SK-N-SH (cell line): ENCODE data around the gene LRRC46.

Experiments
- FOSL2 ChIP-seq: IDR thresholded peaks from 2 replicates; pipeline ENCODE4 v1.4.0; 2012; ENCODE audit warnings: low read depth, mild to moderate bottlenecking, moderate library complexity, borderline replicate concordance
- MEF2A ChIP-seq: IDR thresholded peaks from 2 replicates; pipeline ENCODE4 v1.4.0; 2012; ENCODE audit warnings: low read depth, borderline replicate concordance
- RAD21 ChIP-seq: IDR thresholded peaks from 2 replicates; pipeline ENCODE4 v1.6.1; 2012; ENCODE audit warnings: mild to moderate bottlenecking, low read length
- RFX5 ChIP-seq: IDR thresholded peaks from 2 replicates; pipeline ENCODE4 v1.6.1; 2012; ENCODE audit warnings: mild to moderate bottlenecking, improper control_type of control experiment, low read length
- TF ChIP-seq, protein P1 (sequence below): fragments of 200-600 bp; sonication (generic); IDR thresholded peaks from 2 replicates; pipeline ENCODE4 v1.6.1; 2017; ENCODE audit warnings: antibody characterized with exemption, mild to moderate bottlenecking, moderate library complexity

DNA sequence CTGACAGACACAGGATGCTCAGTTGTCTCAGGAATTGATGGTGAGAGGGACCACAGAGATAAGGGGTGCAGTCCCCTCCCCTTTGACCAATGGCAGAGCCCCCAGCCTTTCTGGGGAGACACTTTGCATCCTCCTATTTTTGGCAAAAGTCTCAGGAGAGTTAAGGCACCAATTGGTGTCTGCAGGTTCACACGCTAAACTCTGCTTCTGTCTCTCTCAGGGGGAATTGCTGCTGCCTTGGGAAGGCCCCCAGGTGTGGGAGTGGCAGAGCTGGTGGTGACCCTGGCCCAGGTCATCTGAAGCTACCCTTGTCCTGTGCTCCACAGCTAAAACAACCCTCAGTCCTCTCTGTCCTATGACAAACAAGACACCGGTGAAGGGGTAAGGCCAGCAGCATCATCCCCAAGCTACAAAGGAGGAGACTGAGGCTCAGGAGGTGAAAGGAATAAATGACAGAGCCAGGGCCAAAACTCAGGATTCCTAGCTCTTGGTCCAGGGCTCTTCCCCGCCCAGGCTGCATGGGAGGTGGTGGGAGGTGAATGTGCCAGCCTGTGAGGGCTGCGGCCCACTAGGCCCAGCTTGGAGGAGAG, 30.2 kb upstream of the LRRC46 start:
- TF ChIP-seq MEF2A (no peak), FOSL2 (no peak), RAD21 (no peak), RFX5 (no peak)
- TF ChIP-seq, protein P1, sequence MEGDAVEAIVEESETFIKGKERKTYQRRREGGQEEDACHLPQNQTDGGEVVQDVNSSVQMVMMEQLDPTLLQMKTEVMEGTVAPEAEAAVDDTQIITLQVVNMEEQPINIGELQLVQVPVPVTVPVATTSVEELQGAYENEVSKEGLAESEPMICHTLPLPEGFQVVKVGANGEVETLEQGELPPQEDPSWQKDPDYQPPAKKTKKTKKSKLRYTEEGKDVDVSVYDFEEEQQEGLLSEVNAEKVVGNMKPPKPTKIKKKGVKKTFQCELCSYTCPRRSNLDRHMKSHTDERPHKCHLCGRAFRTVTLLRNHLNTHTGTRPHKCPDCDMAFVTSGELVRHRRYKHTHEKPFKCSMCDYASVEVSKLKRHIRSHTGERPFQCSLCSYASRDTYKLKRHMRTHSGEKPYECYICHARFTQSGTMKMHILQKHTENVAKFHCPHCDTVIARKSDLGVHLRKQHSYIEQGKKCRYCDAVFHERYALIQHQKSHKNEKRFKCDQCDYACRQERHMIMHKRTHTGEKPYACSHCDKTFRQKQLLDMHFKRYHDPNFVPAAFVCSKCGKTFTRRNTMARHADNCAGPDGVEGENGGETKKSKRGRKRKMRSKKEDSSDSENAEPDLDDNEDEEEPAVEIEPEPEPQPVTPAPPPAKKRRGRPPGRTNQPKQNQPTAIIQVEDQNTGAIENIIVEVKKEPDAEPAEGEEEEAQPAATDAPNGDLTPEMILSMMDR = no peak
